Ascending aorta (tissue), 2 donors: ENCODE measurements around the gene ZNF594. TPM values are rescaled to one million over a fixed set of nuclear protein-coding genes. Genes with fewer than 3 reads are reported as not detected.
"Not testable (repeated sequence)": the region's sequence is repeated elsewhere in the genome, so short reads cannot be mapped to it uniquely, and the experiment has no call there.

ENCODE experiments used
- DNase-seq, 2 donors: peaks; one replicate each; pipeline ENCODE4 v3.0.0-alpha.2; 2019; ENCODE audit warnings: low spot score in 2 of 2
- H3K27ac ChIP-seq, 2 donors: fragments of 200-600 bp; sonication (generic); one replicate each; pipeline ENCODE4 v1.5.1; 2016 to 2017; ENCODE audit warnings: mild to moderate bottlenecking in 1 of 2
- H3K27me3 ChIP-seq: fragments of 200-600 bp; sonication (generic); one replicate; pipeline ENCODE4 v1.5.1; 2017
- H3K36me3 ChIP-seq, 2 donors: fragments of 200-600 bp; sonication (generic); one replicate each; pipeline ENCODE4 v1.5.1; 2016
- H3K4me1 ChIP-seq, 2 donors: fragments of 200-600 bp; sonication (generic); one replicate each; pipeline ENCODE4 v1.5.1; 2016 to 2017; ENCODE audit warnings: mild to moderate bottlenecking in 1 of 2
- H3K4me3 ChIP-seq, 2 donors: fragments of 200-600 bp; sonication (generic); one replicate each; pipeline ENCODE4 v1.5.1; 2016 to 2017; ENCODE audit warnings: mild to moderate bottlenecking in 1 of 2
- H3K9me3 ChIP-seq, 2 donors: fragments of 200-600 bp; sonication (generic); one replicate each; pipeline ENCODE4 v1.5.1; 2016
- CTCF ChIP-seq, 3 experiments: fragments of 200-600 bp in 2 of 3; fragments of 450-650 bp in 1 of 3; sonication (generic) in 2 of 3; IDR thresholded peaks; one replicate each; pipeline ENCODE4 v1.5.1; 2016 to 2019; ENCODE audit warnings: antibody characterized with exemption in 3 of 3, mild to moderate bottlenecking in 1 of 3, moderate library complexity in 1 of 3
- intact Hi-C: fragments of 100-400 bp; cut with DNase I; formaldehyde crosslinking; loops from one replicate; pipeline ENCODE4 v1.15.1; 2023
- total RNA-seq: library from RNA; depleted of rRNA; stranded (reverse); fragments of >200 nt; gene quantifications from one replicate; pipeline ENCODE4 v1.1.0, GENCODE V29; 2016

The ZNF594 gene
- total RNA-seq, 1 donor from 2014 or later = 0.21 TPM

DNA sequence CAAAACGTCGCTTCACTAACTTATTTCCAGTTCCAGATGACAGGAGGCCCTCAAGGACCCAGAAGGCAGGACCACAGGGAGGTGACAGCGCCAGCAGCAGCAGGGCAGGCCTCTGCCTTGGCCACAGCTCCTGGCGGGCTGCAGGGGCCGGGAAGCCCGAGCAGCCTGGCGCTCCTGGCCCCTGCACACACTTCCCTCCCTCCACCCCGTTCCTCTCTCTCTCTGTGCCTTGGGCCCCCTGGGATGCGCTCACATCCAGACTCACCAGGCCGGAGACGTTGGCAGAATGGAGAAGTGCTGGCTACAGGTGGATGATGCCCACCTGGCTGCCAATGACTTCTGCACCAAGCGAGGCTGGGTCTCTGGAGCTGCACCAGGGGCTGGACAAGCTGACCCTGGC is 12.7 kb downstream of the ZNF594 start:
- Histone ChIP-seq H3K27ac (no peak overlapping the region), H3K4me1 (no peaks in the 10 kb centered on the region), H3K4me3 (no peak overlapping the region), H3K9me3 (peaks cover 87 to 98% of the 10 kb centered on the region in 2 donors), H3K36me3 (peaks cover 15 to 39% of the 10 kb centered on the region in 2 donors), H3K27me3 (no peaks in the 10 kb centered on the region)
- TF ChIP-seq CTCF (IDR thresholded peaks at IDR 0.05) = no peak
- no peak for DNase-seq
- intact Hi-C loops = no loop called here

DNA sequence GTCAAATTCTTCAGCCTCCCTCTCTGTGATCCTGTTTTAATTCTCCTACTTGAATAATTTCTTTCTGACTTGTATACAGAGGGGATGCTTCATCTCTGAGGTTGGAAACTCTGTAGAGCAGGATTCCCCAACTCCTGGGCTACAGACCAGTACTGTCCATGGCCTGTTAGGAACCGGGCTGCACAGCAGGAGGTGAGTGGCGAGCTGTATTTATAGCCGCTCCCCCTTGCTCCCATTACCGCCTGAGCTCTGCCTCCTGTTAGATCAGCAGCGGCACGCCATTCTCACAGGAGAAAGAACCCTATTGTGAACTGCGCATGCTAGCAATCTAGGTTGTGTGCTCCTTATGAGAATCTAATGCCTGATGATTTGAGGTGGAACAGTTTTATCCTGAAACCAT is 16.6 kb downstream of the ZNF594 start:
- H3K27ac ChIP-seq, H3K4me3 ChIP-seq, intact Hi-C loops, H3K4me1 ChIP-seq, H3K27me3 ChIP-seq, DNase-seq: not testable (repeated sequence)
- Histone ChIP-seq H3K36me3 (peaks cover 13 to 27% of the 10 kb centered on the region in 2 donors), H3K9me3 (peaks cover 48 to 87% of the 10 kb centered on the region in 2 donors)

GRCh38 chr17:5165791-5166564 is 25.7 kb downstream of the ZNF594 start:
- H3K4me1 ChIP-seq, H3K36me3 ChIP-seq, H3K27me3 ChIP-seq, intact Hi-C loops, DNase-seq, H3K27ac ChIP-seq, H3K4me3 ChIP-seq, H3K9me3 ChIP-seq: not testable (repeated sequence)

DNA sequence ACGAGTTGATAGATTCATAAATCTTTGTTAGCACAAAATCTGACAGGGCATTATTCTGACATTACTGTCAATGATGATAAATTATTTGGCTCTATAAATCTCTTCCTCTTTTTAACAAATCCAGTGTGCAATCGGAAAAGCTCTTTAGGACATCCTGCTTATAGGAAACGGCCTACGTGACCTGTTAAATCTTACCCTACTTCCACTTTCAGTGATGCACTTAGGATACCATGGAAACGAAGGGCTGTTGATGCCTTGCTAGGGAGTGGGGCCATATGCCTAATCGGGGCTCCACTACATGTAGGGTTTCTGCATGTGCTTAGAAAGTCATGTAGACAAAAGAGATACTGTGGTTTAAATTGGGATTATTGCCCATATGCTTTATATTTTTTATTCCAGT is 27.2 kb downstream of the ZNF594 start:
- Histone ChIP-seq H3K36me3 (no peaks in the 10 kb centered on the region), H3K4me3 (no peak overlapping the region)
- DNase-seq = no peak

GRCh38 chr17:5161793-5162192 is 29.9 kb downstream of the ZNF594 start:
- H3K9me3 ChIP-seq, DNase-seq, intact Hi-C loops, H3K4me1 ChIP-seq, H3K27me3 ChIP-seq, H3K36me3 ChIP-seq, H3K4me3 ChIP-seq, H3K27ac ChIP-seq: not testable (repeated sequence)

More for the DNA sequence above, 27.2 kb downstream of the ZNF594 start:
- H3K4me1 ChIP-seq = no peaks in the 10 kb centered on the region
- H3K27ac ChIP-seq = no peak overlapping the region
- intact Hi-C loops = no loop called here
- H3K27me3 ChIP-seq = no peaks in the 10 kb centered on the region
- no peak for TF ChIP-seq CTCF (IDR thresholded peaks at IDR 0.05)
- no peaks in the 10 kb centered on the region for H3K9me3 ChIP-seq

- H3K27me3 ChIP-seq, H3K36me3 ChIP-seq, H3K4me3 ChIP-seq, H3K27ac ChIP-seq, intact Hi-C loops, H3K4me1 ChIP-seq, H3K9me3 ChIP-seq, DNase-seq: not testable (repeated sequence)
Observed at GRCh38 chr17:5160702-5161101, 31.0 kb downstream of the ZNF594 start.

DNA sequence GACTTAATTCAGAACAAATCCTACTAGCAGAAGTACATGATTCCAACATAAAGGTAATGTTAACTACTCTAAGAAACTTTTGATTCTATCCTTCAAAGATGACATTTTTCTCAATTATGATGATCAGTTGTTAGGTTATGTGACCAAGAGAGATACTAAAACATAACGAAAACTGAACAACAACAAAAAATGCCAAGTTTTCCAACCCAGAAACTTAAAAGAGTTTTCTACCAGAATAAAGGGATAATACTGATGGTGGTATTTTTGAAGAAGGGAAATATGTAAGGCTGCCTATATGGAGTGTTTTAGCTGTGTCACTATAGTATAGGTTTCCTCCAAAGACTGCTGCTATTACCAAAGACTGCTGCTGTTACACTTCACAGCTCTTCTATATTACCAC is 45.5 kb downstream of the ZNF594 start:
- DNase-seq, intact Hi-C loops: not testable (repeated sequence)

GRCh38 chr17:5142877-5143276 is 48.8 kb downstream of the ZNF594 start:
- H3K27me3 ChIP-seq, H3K36me3 ChIP-seq, H3K4me3 ChIP-seq, H3K9me3 ChIP-seq, H3K27ac ChIP-seq, DNase-seq, H3K4me1 ChIP-seq, intact Hi-C loops: not testable (repeated sequence)

More for the DNA sequence above, 45.5 kb downstream of the ZNF594 start:
- not testable (repeated sequence) for H3K27ac ChIP-seq, H3K36me3 ChIP-seq, H3K9me3 ChIP-seq, H3K4me1 ChIP-seq, H3K4me3 ChIP-seq, H3K27me3 ChIP-seq

DNA sequence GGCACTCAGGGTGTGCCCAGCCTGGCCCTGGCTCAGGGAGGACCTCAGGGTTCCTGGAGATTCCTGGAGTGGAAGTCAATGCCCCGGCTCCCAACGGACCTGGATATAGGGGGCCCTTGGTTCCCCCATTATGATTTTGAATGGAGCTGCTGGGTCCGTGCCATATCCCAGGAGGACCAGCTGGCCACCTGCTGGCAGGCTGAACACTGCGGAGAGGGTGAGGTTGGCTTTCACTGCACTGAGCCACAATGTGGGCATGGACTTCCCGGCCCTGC is 52.3 kb downstream of the ZNF594 start:
- Histone ChIP-seq H3K4me1 (no peaks in the 10 kb centered on the region), H3K27ac (no peak overlapping the region), H3K9me3 (no peaks in the 10 kb centered on the region), H3K27me3 (no peaks in the 10 kb centered on the region), H3K36me3 (no peaks in the 10 kb centered on the region), H3K4me3 (no peak overlapping the region)
- TF ChIP-seq CTCF (IDR thresholded peaks at IDR 0.05) = no peak
- intact Hi-C loops = no loop called here
- DNase-seq = no peak
